HG03378 (cell line): Measurements from ENCODE around the gene KCNT1.

ENCODE experiments used
- ATAC-seq: cut with Tn5 transposase; IDR thresholded peaks from one replicate; pipeline ENCODE4 v1.9.1; 2021; ENCODE audit warnings: mild to moderate bottlenecking, moderate library complexity; ENCODE audit not compliant: unreplicated experiment

The KCNT1 gene

GRCh38 chr9:135762921-135763320 is 60.9 kb downstream of the KCNT1 start:
- no peak for ATAC-seq

GRCh38 chr9:135763716-135764446 is 61.9 kb downstream of the KCNT1 start:
- no peak for ATAC-seq

GRCh38 chr9:135764731-135765130 is 62.7 kb downstream of the KCNT1 start:
- ATAC-seq: no peak

- no peak for ATAC-seq
Measured at GRCh38 chr9:135765416-135765815, 63.4 kb downstream of the KCNT1 start.

GRCh38 chr9:135766251-135766650 is 64.3 kb downstream of the KCNT1 start:
- no peak for ATAC-seq

GRCh38 chr9:135766707-135767106 is 64.7 kb downstream of the KCNT1 start:
- no peak for ATAC-seq

- ATAC-seq: no peak
Measured at GRCh38 chr9:135768516-135769218, 66.7 kb downstream of the KCNT1 start.

GRCh38 chr9:135769489-135770202 is 67.7 kb downstream of the KCNT1 start:
- ATAC-seq: no peak

- ATAC-seq: no peak
Measured at GRCh38 chr9:135770203-135770535, 68.2 kb downstream of the KCNT1 start.

- no peak for ATAC-seq
Measured at GRCh38 chr9:135770771-135771170, 68.8 kb downstream of the KCNT1 start.

- ATAC-seq: no peak
Measured at GRCh38 chr9:135771401-135772051, 69.5 kb downstream of the KCNT1 start.

GRCh38 chr9:135772056-135772646 is 70.2 kb downstream of the KCNT1 start:
- no peak for ATAC-seq

GRCh38 chr9:135772702-135773493 is 70.9 kb downstream of the KCNT1 start:
- ATAC-seq: no peak

- no peak for ATAC-seq
Measured at GRCh38 chr9:135773530-135774238, 71.7 kb downstream of the KCNT1 start.

- no peak for ATAC-seq
Measured at GRCh38 chr9:135774239-135774747, 72.3 kb downstream of the KCNT1 start.

GRCh38 chr9:135774794-135775525 is 73.0 kb downstream of the KCNT1 start:
- no peak for ATAC-seq

GRCh38 chr9:135775911-135776310 is 73.9 kb downstream of the KCNT1 start:
- no peak for ATAC-seq

GRCh38 chr9:135776893-135777622 is 75.1 kb downstream of the KCNT1 start:
- no peak for ATAC-seq
